Nephron (organoid): Measurements from ENCODE around the gene OR51B2.
"Not testable (repeated sequence)": the region's sequence is repeated elsewhere in the genome, so short reads cannot be mapped to it uniquely, and the experiment has no call there.

Experiments
- H3K27ac Mint-ChIP-seq, 3 experiments: 2 replicates each; pipeline ENCODE4 v1.8.0; 2020; ENCODE audit warnings: mixed read lengths in 3 of 3, mild to moderate bottlenecking in 2 of 3, moderate library complexity in 1 of 3
- H3K27me3 Mint-ChIP-seq: 2 replicates; pipeline ENCODE4 v1.8.0; 2021; ENCODE audit warnings: low read depth, mild to moderate bottlenecking, moderate library complexity, mixed read lengths
- H3K36me3 Mint-ChIP-seq: 2 replicates; pipeline ENCODE4 v1.8.0; 2020; ENCODE audit warnings: low read depth, mixed read lengths
- H3K4me1 Mint-ChIP-seq: 2 replicates; pipeline ENCODE4 v1.8.0; 2020; ENCODE audit warnings: mixed read lengths
- H3K4me3 Mint-ChIP-seq, 3 experiments: 2 replicates each; pipeline ENCODE4 v1.8.0; 2020; ENCODE audit warnings: mild to moderate bottlenecking in 3 of 3, mixed read lengths in 3 of 3, moderate library complexity in 2 of 3
- H3K9me3 Mint-ChIP-seq: 2 replicates; pipeline ENCODE4 v1.8.0; 2020; ENCODE audit warnings: mixed read lengths
- TF ChIP-seq, protein P1 (sequence below), 3 experiments: fragments of 200-600 bp; sonication (generic); IDR thresholded peaks; one replicate each; pipeline ENCODE4 v1.5.0; 2021; ENCODE audit warnings: antibody characterized with exemption in 3 of 3; ENCODE audit not compliant: unreplicated experiment in 3 of 3

The OR51B2 gene

DNA sequence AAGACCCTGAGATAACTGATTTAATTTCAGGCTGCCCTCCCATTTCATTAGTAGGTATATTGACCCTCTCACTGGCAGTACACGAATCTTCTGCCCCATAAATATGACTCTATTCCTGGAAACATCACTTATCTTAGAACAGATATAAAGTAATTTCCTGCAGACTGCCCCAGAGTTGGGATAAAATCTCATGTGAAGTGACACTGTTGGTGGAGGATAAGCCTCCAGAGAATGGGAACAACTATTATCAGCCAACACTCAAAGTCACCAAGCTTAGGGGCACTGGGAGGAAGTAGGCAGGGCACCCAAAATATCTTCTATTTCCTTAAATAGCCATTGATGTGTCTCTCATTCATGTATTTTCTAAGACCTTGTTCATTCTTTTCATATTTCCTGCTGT is 11.1 kb upstream of the OR51B2 start:
- no peaks in the 10 kb centered on the region for H3K36me3 Mint-ChIP-seq
- no peak overlapping the region for H3K4me3 Mint-ChIP-seq
- no peak overlapping the region for H3K27ac Mint-ChIP-seq
- H3K4me1 Mint-ChIP-seq = no peaks in the 10 kb centered on the region
- H3K9me3 Mint-ChIP-seq = no peaks in the 10 kb centered on the region
- TF ChIP-seq, protein P1, sequence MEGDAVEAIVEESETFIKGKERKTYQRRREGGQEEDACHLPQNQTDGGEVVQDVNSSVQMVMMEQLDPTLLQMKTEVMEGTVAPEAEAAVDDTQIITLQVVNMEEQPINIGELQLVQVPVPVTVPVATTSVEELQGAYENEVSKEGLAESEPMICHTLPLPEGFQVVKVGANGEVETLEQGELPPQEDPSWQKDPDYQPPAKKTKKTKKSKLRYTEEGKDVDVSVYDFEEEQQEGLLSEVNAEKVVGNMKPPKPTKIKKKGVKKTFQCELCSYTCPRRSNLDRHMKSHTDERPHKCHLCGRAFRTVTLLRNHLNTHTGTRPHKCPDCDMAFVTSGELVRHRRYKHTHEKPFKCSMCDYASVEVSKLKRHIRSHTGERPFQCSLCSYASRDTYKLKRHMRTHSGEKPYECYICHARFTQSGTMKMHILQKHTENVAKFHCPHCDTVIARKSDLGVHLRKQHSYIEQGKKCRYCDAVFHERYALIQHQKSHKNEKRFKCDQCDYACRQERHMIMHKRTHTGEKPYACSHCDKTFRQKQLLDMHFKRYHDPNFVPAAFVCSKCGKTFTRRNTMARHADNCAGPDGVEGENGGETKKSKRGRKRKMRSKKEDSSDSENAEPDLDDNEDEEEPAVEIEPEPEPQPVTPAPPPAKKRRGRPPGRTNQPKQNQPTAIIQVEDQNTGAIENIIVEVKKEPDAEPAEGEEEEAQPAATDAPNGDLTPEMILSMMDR (IDR thresholded peaks at IDR 0.05; ENCODE audit: unreplicated experiment in 3 of 3) = no peak
- H3K27me3 Mint-ChIP-seq = no peaks in the 10 kb centered on the region

DNA sequence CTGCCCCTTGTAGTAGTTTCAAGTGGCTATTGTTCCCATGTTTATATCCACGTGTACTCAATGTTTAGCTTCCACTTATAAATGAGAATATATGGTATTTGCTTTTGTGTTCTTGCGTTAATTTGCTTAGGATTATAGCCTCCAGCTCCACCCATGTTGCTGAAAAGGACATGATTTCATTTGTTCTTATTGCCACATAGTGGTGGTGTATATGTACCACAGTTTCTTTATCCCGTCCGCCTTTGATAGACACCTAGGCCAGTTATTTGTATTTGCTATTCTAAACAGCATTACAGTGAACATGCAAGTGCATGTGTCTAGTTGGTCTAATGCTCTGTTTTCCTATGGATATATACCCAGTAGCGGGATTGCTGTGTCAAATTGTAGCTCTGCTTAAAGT is 6.8 kb downstream of the OR51B2 start:
- Mint-ChIP-seq H3K9me3 (no peaks in the 10 kb centered on the region), H3K4me1 (no peaks in the 10 kb centered on the region), H3K36me3 (no peaks in the 10 kb centered on the region), H3K27me3 (no peaks in the 10 kb centered on the region), H3K27ac (no peak overlapping the region), H3K4me3 (no peak overlapping the region)
- TF ChIP-seq, protein P1 (IDR thresholded peaks at IDR 0.05; ENCODE audit: unreplicated experiment in 3 of 3) = no peak

DNA sequence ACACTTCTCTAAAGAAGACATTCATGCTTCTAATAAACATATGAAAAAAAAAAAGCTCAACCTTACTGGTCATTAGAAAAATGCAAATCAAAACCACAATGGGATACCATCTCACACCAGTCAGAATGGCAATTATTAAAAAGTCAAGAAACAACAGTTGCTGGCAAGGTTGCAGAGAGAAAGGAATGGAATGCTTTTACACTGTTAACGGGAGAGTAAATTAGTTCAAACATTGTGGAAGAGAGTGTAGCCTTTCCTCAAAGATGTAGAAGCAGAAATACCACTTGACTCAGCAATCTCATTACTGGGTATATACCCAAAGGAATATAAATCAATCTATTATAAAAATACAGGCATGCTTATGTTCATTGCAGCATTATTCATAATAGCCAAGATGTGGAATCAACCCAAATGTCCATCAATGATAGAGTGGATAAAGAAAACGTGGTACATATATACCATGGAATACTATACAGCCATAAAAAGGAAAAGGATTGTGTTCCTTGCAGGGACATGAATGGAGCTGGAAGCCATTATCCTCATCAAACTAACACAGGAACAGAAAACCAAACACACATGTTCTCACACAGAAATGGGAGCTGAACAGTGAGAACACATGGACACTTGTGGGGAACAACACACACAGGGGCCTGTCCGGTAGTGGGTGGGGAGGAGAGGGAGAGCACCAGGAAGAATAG is 10.6 kb downstream of the OR51B2 start:
- not testable (repeated sequence) for H3K4me1 Mint-ChIP-seq, H3K36me3 Mint-ChIP-seq, H3K4me3 Mint-ChIP-seq, H3K27me3 Mint-ChIP-seq, H3K27ac Mint-ChIP-seq, H3K9me3 Mint-ChIP-seq

DNA sequence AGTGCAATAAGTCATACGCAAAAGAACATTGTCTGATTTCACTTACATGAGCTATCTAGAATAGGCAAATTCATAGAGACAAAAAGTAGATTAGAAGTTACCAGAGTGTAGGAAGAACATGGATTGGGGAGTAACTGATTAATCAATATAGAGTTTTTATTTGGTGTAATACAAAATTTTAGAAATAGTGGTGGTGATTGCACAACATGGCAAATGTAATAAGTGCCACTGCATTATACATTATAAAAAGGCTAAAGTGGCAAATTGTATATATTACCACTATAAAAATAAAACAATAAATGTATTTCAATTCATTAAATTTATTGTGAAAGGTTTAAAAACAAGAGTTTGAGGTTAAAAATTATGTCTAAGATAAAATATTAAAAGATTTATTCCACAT is 13.7 kb downstream of the OR51B2 start:
- no peak overlapping the region for H3K4me3 Mint-ChIP-seq
- H3K27ac Mint-ChIP-seq = no peak overlapping the region
- H3K36me3 Mint-ChIP-seq = no peaks in the 10 kb centered on the region
- H3K9me3 Mint-ChIP-seq = no peaks in the 10 kb centered on the region
- TF ChIP-seq, protein P1 (IDR thresholded peaks at IDR 0.05; ENCODE audit: unreplicated experiment in 3 of 3) = no peak
- H3K4me1 Mint-ChIP-seq = no peaks in the 10 kb centered on the region
- no peaks in the 10 kb centered on the region for H3K27me3 Mint-ChIP-seq

DNA sequence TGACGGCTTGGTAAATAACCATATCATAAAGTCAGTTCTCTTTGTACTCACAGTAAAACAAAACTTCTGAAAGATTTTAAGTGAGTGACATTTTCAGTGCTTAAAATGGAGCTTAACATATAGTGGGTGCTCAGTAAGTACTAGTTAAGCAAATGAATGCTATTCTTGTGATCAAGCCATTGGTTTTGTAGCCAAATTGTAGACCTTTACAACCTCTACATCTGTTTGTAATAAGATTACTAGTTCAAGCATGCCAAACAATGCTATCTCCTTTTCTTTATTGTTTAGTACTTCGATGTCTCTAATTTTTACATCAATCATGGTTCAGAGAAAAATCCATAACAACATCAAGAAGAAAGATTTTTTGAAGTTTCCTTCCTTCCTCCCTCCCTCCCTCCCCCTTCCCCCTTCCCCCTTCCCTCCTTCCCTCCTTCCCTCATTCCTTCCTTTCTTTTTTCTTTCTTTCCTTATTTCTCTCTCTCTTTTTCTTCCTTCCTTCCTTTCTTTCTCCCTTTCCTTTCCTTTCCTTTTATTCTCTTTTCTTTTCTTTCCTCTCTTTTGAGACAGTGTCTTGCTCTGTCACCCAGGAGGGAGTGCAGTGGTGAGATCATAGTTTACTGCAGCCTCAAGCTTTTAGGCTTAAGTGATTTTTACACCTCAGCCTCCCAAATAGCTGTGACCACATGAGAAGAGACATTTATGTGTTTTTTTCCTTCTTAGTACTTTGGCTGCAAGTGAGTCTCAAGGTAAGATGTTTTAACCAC is 16.7 kb downstream of the OR51B2 start:
- H3K4me3 Mint-ChIP-seq = no peak overlapping the region
- H3K27ac Mint-ChIP-seq = no peak overlapping the region
- TF ChIP-seq, protein P1 (IDR thresholded peaks at IDR 0.05; ENCODE audit: unreplicated experiment in 3 of 3) = no peak
- H3K27me3 Mint-ChIP-seq = no peaks in the 10 kb centered on the region
- H3K9me3 Mint-ChIP-seq = no peaks in the 10 kb centered on the region
- no peaks in the 10 kb centered on the region for H3K36me3 Mint-ChIP-seq
- no peaks in the 10 kb centered on the region for H3K4me1 Mint-ChIP-seq

DNA sequence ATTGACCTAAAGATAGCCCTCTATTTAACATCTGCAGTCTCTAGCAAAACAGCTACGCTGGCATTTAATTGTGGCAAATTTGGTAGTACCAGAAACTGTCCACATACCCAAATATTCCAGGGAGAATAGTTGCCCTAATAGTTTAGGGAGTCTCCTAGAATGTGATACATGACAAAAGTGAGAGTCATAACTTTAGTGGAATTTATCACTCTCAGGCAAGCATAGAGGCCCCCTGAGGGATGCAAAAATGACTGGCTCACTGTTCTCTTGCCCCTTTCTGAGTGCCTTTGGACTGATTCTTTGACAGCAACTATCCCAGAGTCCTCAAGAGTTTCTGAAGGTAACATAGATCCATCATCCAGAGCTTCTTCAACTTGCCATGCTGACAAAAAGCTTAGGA is 20.1 kb downstream of the OR51B2 start:
- no peaks in the 10 kb centered on the region for H3K36me3 Mint-ChIP-seq
- H3K27me3 Mint-ChIP-seq = no peaks in the 10 kb centered on the region

More for the DNA sequence above, 20.1 kb downstream of the OR51B2 start:
- H3K27ac Mint-ChIP-seq = no peak overlapping the region
- H3K4me3 Mint-ChIP-seq = no peak overlapping the region
- TF ChIP-seq, protein P1 (IDR thresholded peaks at IDR 0.05; ENCODE audit: unreplicated experiment in 3 of 3) = no peak
- no peaks in the 10 kb centered on the region for H3K9me3 Mint-ChIP-seq
- no peaks in the 10 kb centered on the region for H3K4me1 Mint-ChIP-seq
